NCI-H128 (cell line): ENCODE data around the gene MAPK4.
"Not testable (repeated sequence)": the region's sequence is repeated elsewhere in the genome, so short reads cannot be mapped to it uniquely, and the experiment has no call there.

ENCODE experiments used
- DNase-seq: peaks from one replicate; lab custom pipeline; 2025; ENCODE audit not compliant: unreplicated experiment; lab: John Stamatoyannopoulos, UW

The MAPK4 gene

GRCh38 chr18:50679056-50679455 is 119.2 kb downstream of the MAPK4 start:
- DNase-seq = no peak

DNA sequence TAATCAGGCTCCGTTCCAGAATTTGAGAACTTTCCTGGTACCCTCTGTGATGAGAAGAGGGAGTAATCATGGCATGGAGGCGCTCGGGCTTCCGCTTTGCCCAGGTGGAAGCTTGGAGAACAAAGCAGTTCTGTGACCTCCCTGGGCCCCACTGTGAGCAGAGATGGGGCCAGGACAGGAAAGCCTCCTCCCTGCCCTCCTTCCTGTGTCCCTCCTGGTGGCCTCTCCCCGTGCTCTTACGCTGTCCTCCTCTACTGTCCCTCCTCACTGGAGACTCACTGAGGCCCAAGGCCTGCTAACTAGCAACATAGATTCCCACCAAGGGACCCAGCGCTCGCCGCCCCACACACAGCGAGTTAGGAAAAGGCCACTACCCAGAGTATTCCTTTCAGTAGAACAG is 119.8 kb downstream of the MAPK4 start:
- DNase-seq = no peak

DNA sequence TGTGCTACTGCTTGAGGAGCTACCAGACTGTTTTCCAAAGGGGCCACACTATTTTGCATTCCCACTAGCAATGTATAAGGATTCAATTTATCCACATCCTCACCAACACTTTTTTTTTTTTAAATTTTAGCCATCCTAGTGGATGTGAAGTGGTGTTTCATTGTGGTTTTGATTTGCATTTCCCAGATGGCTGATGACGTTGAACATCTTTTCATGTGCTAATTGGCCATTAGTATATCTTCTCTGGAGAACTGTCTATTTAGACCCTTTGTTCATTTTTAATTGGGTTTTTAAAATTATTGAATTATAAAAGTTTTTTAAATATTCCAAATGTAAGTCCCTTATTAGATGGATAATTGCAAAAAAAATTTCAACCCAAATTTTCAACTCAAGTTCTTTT is 121.1 kb downstream of the MAPK4 start:
- no peak for DNase-seq

GRCh38 chr18:50682852-50683251 is 123.0 kb downstream of the MAPK4 start:
- DNase-seq = no peak

GRCh38 chr18:50686409-50686808 is 126.5 kb downstream of the MAPK4 start:
- DNase-seq = no peak

- peak; percentile 51 for DNase-seq
Observed at GRCh38 chr18:50687491-50687890, 127.6 kb downstream of the MAPK4 start.

DNA sequence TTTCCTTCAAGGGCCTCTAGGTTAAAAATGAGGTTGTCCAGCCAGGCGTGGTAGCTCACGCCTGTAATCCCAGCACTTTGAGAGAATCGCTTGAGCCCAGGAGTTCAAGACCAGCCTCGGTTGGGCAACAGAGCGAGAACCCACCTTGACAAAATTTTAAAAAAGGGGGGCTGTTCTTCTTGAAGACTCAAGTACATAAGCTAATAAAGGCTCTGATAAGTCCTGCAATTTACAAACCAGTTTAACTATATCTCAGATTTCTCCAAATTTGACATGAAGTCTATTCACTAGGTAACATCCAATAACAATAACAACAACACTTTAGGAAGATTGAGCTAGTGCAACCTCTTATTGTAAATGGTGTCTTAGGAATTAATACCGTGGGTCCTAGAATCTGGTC is 129.7 kb downstream of the MAPK4 start:
- DNase-seq = no peak

DNA sequence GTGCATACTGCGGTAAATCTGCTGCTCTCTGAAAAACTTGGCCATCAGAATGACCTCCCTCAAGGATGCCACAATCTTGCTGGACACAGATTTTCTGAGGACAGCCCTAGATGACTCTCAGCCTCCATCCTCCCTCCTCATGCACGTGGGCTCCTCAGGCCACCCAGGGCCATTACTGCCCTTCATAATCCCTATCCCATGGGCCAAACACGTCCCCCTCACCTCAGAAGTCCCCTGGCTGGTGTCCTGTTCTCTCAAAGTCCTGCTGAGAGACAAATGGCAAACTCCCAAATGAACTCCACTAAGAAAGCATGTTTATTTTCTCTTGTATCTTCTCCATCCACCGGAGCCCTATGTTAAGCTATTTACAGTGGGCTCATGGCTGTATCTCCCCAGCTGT is 134.3 kb downstream of the MAPK4 start:
- DNase-seq = no peak

GRCh38 chr18:50695431-50696176 is 135.7 kb downstream of the MAPK4 start:
- no peak for DNase-seq

- DNase-seq = no peak
Observed at GRCh38 chr18:50696436-50696835, 136.5 kb downstream of the MAPK4 start.

GRCh38 chr18:50696929-50697328 is 137.0 kb downstream of the MAPK4 start:
- DNase-seq = no peak

- DNase-seq = no peak
Observed at GRCh38 chr18:50697509-50697908, 137.6 kb downstream of the MAPK4 start.

DNA sequence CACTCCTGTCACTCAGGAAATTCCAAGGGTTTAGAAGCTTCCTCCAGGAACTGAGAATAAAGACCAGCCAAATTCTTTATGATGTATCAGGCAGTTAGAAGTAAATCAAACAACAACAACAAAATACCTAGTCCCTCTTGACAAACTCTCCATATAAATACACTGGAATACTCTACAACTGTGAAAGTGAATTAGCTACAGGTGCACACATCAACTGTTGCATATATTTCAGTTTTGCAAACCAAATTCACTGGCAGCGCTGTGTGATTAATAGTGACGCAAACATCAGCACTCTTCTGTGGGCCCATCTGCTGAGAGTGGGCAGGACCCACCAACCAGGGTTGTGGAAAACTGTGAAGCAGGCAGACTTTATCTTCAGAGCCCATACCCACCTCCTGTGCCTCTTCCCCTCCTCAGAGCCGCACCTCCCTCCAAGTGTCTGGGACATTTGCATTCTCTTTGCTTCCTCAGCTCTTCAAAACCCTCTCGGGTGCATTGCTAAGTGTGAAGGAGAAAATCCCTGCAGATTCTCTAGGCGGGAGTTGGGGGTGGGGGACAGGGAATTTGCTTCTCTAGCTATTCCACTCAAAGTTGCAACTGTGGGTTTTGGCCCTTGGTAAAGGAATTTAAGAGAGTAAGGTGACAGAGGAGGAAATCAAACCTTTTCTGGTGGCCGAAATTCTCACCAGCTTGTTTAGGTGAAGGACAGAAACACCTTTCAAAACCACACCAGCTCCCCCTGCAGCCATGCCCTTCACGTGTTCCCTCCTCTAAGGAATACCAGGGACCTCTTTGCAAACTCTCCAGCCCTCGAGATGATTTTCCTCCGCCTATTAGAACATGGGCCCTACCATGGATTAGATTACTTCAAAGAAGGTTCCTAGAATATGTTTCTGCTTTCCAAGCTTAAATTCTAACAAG is 140.6 kb downstream of the MAPK4 start:
- no peak for DNase-seq

DNA sequence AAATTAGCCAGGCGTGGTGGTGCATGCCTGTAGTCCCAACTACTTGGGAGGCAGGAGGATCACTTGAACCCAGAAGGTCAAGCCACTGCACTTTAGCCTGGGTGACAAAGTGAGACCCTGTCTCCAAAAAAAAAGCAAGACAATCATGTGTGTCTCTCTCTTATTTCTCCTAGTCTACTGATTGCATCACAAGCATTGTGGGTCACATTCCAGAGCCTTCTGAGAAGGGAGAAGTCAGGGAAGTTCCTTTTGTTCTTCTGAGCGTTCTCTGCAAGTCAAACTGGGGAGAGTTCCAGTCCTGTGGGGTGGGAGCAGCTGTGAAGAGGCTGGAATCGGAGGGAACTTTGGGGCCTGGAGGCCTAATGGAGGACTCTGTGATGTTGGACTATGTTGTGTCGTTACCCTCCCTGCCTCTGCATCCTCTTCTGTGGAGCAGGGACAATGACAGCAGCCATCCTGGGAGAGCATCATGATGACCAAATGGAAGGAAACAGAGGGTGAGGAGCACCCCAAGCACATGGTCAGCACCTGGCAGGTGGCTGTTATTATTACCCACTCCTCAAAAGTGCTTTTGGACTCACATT is 144.6 kb downstream of the MAPK4 start:
- no peak for DNase-seq

DNA sequence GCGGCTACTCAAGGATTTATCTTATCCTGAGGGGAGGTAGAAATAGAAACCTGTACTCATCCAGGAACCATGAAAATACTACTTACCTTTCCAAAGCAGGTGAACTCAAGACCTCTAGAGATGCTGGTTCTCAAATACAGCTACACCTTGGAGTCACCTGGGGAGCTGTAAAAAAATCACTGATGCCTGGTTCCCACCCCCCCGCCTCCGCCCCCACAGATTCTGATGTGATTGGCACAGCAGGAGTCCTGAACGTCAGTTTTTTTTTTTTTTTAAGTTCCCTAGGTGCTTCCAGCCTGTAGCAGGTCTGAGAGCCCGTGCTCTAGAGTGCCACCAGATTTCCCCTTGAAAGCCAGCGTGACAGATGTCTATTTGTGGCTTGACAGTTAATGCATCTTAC is 146.3 kb downstream of the MAPK4 start:
- DNase-seq = peak; percentile 52

DNA sequence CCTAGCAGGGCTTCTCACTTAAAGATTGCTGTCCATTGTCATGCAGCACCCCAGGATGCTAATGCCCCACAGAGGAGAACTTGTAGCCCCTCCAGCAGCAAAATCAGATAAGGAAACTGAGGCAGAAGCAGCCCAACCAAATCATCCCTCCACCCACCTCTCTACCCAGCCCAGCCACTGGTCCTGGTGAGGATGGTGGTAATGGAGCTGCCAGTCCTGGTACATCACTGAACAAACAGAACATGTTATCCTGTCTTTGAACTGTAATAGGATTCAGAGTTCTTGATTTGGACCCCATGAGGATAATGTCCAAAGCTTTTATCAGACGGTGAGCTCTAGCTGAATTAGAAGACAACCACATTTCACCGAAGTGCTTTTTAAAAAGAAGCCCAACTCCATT is 146.8 kb downstream of the MAPK4 start:
- no peak for DNase-seq

- not testable (repeated sequence) for DNase-seq
Observed at GRCh38 chr18:50707297-50707696, 147.4 kb downstream of the MAPK4 start.

DNA sequence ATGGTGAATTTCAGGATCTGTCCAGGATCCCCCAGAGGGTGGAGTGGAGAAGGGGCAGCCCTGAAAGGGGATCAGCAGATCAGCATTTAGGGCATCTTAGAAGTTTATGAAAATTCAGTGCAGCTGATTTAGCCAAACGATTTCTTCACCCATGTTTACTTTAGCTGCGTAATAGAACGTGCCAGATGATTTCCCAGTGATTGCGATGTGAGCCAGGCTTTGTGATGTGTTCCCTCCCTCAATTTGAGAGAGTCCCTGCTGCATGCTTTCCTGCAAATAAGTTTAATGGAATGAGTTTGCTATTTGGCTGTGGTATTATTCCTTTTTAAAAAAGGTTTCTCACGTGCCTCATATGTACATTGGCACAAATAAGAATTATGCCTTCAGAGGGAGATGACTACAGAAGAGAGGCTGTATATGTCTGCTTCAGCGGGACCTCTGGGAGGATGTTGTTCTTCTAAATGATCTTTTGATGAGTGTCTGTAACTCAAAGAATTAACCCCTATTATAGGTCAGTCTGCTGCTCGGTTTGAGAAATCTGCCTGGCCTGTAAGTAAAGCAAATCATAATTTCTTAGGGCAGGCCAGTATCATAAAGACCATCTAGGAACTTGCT is 148.1 kb downstream of the MAPK4 start:
- peak; percentile 38 for DNase-seq

GRCh38 chr18:50709193-50709592 is 149.3 kb downstream of the MAPK4 start:
- DNase-seq = no peak

- no peak for DNase-seq
Observed at GRCh38 chr18:50711386-50711785, 151.5 kb downstream of the MAPK4 start.

GRCh38 chr18:50715919-50716318 is 156.0 kb downstream of the MAPK4 start:
- DNase-seq = no peak
